Activated naive CD8-positive, alpha-beta T cell treated with anti-CD3 and anti-CD28 coated beads for 36 hours (primary cell): Measurements from ENCODE around the gene TBCK. TPM values are rescaled to one million over a fixed set of nuclear protein-coding genes. Genes with fewer than 3 reads are reported as not detected.

Experiments used
- DNase-seq: peaks from one replicate; pipeline ENCODE4 v3.0.0; 2021
- H3K27ac Mint-ChIP-seq: one replicate; pipeline ENCODE4 v1.8.0; 2022; ENCODE audit warnings: mild to moderate bottlenecking, moderate library complexity, mixed read lengths
- H3K27me3 Mint-ChIP-seq: one replicate; pipeline ENCODE4 v1.8.0; 2022; ENCODE audit warnings: mild to moderate bottlenecking, mixed read lengths
- H3K36me3 Mint-ChIP-seq: one replicate; pipeline ENCODE4 v1.8.0; 2021; ENCODE audit warnings: mild to moderate bottlenecking, mixed read lengths
- H3K4me1 Mint-ChIP-seq: one replicate; pipeline ENCODE4 v1.8.0; 2021; ENCODE audit warnings: mixed read lengths
- H3K4me3 Mint-ChIP-seq: one replicate; pipeline ENCODE4 v1.8.0; 2022; ENCODE audit warnings: mild to moderate bottlenecking, moderate library complexity, mixed read lengths
- H3K9me3 Mint-ChIP-seq: one replicate; pipeline ENCODE4 v1.8.0; 2022; ENCODE audit warnings: mixed read lengths
- total RNA-seq, 2 experiments: library from RNA; stranded (reverse); gene quantifications; one replicate each; pipeline ENCODE4 v1.2.3, GENCODE V29; 2021

TBCK gene
- total RNA-seq, 2 experiments from 2014 or later, result 21.2 to 21.5 TPM

DNA sequence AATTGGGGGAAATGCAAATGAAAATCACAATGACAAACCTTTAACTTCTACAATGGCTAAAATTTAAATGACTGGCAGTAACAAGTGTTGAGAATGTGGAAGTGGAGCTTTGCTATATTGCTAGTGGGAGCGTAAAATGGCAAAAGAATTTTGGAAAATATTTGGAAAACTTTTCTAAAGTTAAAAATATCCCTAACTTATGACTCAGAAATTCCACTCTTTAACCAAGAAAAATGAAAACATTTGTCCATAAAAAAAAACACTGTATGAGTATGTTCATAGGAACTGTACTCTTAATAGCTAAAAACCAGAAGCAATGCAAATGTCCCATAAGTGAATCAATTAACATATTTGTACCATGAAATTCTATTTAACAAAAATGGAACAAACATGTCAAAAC lies 3.6 kb downstream of the TBCK start:
- Mint-ChIP-seq H3K4me1 (peaks cover 28% of the 10 kb centered on the region), H3K9me3 (no peaks in the 10 kb centered on the region), H3K27ac (peak overlapping the region; percentile 54), H3K36me3 (peaks cover 10% of the 10 kb centered on the region), H3K27me3 (no peaks in the 10 kb centered on the region), H3K4me3 (no peak overlapping the region)
- no peak for DNase-seq

DNA sequence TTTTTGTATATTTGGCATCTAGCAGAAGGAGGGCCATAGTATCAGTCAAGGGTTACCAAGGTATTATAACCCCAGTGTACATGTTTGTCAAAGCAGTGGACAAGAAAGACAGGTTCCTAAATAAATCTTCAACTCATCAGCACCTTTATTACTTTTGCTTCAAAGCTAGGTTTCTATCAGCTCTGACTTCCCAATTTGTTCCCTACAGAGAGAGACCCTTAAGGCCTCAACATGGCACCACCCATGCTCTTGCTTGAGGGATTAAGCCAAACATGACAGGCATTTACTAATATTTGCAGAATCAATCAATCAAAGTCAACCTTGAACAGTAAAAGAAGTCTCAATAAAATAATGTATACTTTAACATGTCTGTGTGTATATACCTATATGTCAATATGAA lies 9.4 kb downstream of the TBCK start:
- H3K9me3 Mint-ChIP-seq, result no peaks in the 10 kb centered on the region
- DNase-seq, result no peak
- H3K36me3 Mint-ChIP-seq, result peaks cover 20% of the 10 kb centered on the region
- H3K4me3 Mint-ChIP-seq, result no peak overlapping the region
- H3K4me1 Mint-ChIP-seq, result peaks cover 18% of the 10 kb centered on the region
- no peaks in the 10 kb centered on the region for H3K27me3 Mint-ChIP-seq
- H3K27ac Mint-ChIP-seq, result no peak overlapping the region

DNA sequence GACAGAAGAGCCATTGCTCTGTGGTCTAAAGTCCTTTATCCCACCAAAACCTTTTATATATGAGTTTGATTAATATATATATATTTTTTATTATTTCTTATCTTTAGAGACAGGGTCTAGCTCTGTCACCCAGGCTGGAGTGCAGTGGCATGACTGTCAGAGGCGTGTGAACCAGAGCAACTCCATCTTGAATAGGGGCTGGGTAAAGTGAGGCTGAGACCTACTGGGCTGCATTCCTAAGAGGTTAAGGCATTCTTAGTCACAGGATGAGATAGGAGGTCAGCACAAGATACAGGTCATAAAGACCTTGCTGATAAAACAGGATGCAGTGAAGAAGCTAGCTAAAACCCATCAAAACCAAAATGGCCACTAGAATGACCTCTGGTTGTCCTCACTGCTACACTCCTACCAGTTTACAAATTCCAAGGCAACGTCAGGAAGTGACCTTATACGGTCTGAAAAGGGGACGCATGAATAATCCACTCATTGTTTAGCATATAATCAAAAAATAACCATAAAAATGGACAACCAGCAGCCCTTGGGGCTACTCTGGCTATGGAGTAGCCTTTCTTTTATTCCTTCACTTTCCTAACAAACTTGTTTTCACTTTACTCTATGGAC lies 10.5 kb downstream of the TBCK start:
- peaks cover 13% of the 10 kb centered on the region for H3K4me1 Mint-ChIP-seq
- no peak for DNase-seq
- H3K27me3 Mint-ChIP-seq, result no peaks in the 10 kb centered on the region
- no peak overlapping the region for H3K4me3 Mint-ChIP-seq
- H3K9me3 Mint-ChIP-seq, result no peaks in the 10 kb centered on the region
- no peak overlapping the region for H3K27ac Mint-ChIP-seq
- H3K36me3 Mint-ChIP-seq, result peaks cover 21% of the 10 kb centered on the region

DNA sequence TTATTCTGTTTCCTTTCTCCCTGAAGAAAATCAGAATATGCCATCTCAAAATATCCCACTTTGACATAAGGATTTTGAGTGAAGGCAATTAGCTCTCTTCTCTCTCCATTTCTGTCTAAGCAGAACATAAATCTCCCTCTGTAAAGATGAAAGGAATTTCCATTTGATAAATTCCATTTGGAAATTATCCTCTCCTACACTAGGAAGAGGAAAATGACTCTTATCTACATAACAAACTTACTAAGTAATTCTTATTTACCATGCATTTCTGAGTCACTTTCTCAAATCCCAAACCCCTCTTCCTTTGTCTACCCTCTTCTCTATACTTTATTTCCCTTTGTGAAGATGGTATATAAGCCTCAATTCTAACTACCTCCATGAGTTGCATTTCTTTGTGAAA lies 11.4 kb downstream of the TBCK start:
- Mint-ChIP-seq H3K27ac (no peak overlapping the region), H3K9me3 (no peaks in the 10 kb centered on the region), H3K4me3 (no peak overlapping the region), H3K27me3 (no peaks in the 10 kb centered on the region), H3K36me3 (peaks cover 23% of the 10 kb centered on the region), H3K4me1 (peaks cover 6% of the 10 kb centered on the region)
- DNase-seq, result no peak

DNA sequence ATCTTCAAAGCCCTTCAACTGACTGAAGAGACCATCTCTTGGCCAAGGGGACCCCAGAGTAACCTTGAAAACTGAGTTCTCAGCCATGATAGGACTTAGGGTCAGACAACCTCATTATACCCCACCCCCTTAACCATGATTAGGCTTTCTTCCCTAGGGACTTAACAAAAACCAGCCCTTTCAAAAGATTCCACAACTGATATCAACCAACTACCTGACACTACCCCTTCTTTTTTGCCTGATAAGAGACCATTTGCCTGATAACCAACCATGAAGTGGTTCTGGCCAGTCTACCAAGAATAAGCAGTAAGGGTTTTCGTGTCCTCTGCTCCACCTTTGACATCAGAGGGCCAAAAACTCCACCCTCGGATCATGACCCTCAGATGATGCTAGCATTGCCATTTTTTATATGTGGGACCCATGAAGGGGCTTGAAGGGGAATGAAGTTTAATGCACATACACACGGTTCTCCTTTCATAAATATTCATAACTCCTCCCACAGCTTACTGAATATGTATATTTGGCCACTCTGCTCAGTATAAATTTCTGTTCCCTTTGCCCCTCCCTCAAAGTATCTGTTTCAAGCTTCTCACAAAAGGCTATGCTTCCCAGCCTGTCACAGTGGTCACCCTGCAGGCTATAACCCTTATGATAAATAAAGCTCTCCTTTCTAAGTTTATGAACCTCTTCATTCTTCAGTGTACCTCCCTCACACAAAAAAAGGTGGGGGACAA lies 12.3 kb downstream of the TBCK start:
- Mint-ChIP-seq H3K9me3 (no peaks in the 10 kb centered on the region), H3K4me3 (no peak overlapping the region), H3K4me1 (peaks cover 6% of the 10 kb centered on the region), H3K27ac (no peak overlapping the region), H3K36me3 (peaks cover 21% of the 10 kb centered on the region), H3K27me3 (no peaks in the 10 kb centered on the region)
- DNase-seq, result no peak

DNA sequence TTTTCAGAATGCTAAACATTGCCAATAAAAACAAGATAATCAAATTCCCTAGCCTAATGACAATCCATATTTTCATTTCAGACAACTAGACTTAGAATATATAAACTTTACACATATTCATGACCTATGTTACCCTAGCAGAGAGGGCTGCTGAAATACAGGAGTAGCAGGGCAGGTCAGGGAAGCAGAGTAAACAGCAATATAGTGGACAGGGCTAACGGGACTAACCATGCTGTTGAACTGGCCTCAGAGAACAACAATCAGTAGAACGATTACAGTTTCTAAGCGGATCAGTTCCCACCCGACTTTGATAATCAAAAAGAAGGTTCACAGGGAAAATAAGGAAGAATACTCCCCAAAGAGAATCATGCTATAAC lies 14.0 kb downstream of the TBCK start:
- Mint-ChIP-seq H3K36me3 (peaks cover 25% of the 10 kb centered on the region), H3K27ac (no peak overlapping the region), H3K4me1 (peaks cover 8% of the 10 kb centered on the region), H3K9me3 (no peaks in the 10 kb centered on the region), H3K4me3 (no peak overlapping the region), H3K27me3 (no peaks in the 10 kb centered on the region)
- no peak for DNase-seq

DNA sequence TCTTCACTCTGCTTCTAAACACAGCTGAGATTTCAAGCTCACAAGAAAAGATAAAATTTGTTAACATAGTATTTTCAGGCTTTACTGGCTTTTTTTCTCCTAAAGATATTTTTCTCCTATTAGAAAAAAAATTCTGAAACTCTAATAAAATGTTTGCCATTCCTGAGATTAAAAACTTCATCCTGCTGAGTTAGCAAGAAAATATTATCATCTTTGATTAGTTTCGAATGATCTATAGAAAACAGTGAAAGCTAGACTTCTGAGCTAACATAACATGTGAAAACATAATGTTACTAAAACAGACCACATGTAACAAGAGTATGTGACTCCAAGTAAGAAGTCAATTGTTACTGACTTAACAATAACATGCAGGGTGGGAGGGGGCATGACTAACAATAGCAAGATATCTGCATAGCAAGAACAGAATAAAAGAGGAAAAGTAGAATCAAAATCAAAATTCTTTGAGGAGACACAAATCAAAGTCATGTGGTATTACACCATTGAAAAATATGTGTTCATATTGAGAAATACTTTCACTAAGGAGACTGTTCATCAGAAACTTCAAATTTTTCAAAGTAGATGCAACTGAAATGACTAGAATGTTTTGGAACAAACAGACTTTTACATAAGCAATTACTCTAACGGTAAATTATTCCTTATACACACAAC lies 14.5 kb downstream of the TBCK start:
- no peak overlapping the region for H3K4me3 Mint-ChIP-seq
- peaks cover 25% of the 10 kb centered on the region for H3K36me3 Mint-ChIP-seq
- no peak for DNase-seq
- H3K27me3 Mint-ChIP-seq, result no peaks in the 10 kb centered on the region
- H3K9me3 Mint-ChIP-seq, result no peaks in the 10 kb centered on the region
- no peak overlapping the region for H3K27ac Mint-ChIP-seq
- peaks cover 10% of the 10 kb centered on the region for H3K4me1 Mint-ChIP-seq

DNA sequence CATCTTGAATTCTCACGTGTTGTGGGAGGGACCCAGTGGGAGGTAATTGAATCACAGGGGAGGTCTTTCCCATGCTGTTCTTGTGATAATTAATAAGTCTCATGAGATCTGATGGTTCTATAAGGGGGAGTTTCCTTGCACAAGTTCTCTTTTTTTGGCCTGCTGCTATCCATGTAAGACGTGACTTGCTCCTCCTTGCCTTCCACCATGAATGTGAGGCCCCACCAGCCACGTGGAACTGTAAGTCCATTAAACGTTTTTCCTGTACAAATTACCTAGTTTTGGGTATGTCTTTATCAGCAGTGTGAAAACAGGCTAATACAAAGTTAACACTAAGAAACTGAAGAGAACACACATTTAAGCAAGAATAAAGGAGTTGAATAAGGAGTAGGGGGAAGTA lies 16.0 kb downstream of the TBCK start:
- H3K4me1 Mint-ChIP-seq, result peaks cover 10% of the 10 kb centered on the region
- no peak overlapping the region for H3K4me3 Mint-ChIP-seq
- H3K36me3 Mint-ChIP-seq, result peaks cover 22% of the 10 kb centered on the region
- no peaks in the 10 kb centered on the region for H3K27me3 Mint-ChIP-seq
- no peak overlapping the region for H3K27ac Mint-ChIP-seq
- no peak for DNase-seq
- H3K9me3 Mint-ChIP-seq, result no peaks in the 10 kb centered on the region

DNA sequence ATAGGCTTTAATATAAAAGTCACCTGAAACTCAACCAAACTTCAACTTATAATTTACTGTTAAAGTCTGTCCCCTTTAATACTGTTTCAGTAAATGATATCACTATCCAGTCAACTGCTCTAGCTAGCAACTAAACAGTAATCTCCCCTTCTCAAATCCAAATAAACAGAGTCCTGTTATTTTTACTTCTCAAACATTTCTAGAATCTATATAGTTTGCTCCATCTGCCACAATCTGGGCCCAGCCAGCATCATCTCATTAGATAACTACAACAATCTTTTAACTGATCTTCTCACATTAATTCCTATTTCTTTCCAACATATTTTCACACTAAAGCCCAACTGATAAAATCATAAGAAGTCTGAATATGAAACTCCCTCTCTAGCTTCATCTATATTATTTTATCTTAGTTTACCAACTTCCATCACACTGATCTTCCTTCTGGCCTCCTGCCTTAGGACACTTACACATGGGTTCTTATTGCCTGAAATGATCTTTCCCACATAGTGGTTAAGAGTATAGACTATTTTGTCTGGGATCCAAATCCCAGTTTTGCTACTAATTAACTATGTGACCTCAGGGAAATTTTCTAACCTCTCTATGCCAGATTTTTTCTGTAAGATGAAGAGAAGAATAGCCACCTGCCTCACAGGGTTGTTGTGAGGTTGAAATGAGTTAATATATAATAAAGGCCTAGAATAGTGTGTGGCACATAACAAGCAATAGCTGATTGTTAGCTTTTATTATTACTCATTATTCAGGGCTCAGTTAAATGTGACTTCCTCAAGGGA lies 18.6 kb downstream of the TBCK start:
- H3K36me3 Mint-ChIP-seq, result peaks cover 21% of the 10 kb centered on the region
- H3K27ac Mint-ChIP-seq, result no peak overlapping the region

DNA sequence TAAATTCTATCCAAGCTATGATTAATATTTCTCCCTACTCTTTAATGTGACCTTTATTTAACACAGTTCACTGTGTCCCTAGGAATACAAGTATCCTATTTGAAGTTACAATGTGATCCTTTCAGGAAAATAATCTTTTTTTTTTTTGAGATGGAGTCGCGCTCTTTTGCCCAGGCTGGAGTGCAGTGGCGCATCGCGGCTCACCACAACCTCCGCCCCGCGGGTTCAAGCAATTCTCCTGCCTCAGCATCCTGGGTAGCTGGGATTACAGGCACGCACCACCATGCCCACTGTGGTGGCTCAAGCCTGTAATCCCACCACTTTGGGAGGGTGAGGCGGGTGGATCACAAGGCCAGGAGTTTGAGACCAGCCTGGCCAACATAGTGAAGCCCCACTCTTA lies 21.9 kb downstream of the TBCK start:
- Mint-ChIP-seq H3K27me3 (no peaks in the 10 kb centered on the region), H3K4me1 (peaks cover 6% of the 10 kb centered on the region), H3K27ac (no peak overlapping the region), H3K4me3 (no peak overlapping the region), H3K36me3 (peaks cover 15% of the 10 kb centered on the region), H3K9me3 (no peaks in the 10 kb centered on the region)
- DNase-seq, result no peak

More for the DNA sequence above, 18.6 kb downstream of the TBCK start:
- no peak for DNase-seq
- H3K9me3 Mint-ChIP-seq, result no peaks in the 10 kb centered on the region
- H3K4me3 Mint-ChIP-seq, result no peak overlapping the region
- H3K4me1 Mint-ChIP-seq, result peaks cover 6% of the 10 kb centered on the region
- H3K27me3 Mint-ChIP-seq, result no peaks in the 10 kb centered on the region

DNA sequence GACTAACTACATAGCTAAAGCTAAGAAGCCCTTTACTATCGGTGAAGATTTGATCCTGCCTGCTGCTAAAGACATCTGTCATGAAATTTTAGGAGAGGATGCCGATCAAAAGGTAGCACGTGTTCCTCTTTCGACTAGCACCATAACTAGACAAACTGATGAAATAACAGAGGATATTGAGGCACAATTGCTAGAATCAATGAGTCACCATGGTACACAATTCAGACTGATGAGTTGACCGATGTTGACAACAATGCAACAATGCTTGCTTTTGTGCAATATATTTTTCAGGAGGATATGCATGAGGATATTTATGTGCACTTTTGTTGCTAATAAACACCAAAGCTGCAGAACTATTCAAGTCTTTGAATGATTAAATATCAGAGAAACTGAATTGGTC lies 24.3 kb downstream of the TBCK start:
- H3K27me3 Mint-ChIP-seq, result no peaks in the 10 kb centered on the region
- H3K27ac Mint-ChIP-seq, result no peak overlapping the region
- peaks cover 17% of the 10 kb centered on the region for H3K36me3 Mint-ChIP-seq
- no peak overlapping the region for H3K4me3 Mint-ChIP-seq
- no peaks in the 10 kb centered on the region for H3K9me3 Mint-ChIP-seq
- DNase-seq, result no peak
- peaks cover 2% of the 10 kb centered on the region for H3K4me1 Mint-ChIP-seq

DNA sequence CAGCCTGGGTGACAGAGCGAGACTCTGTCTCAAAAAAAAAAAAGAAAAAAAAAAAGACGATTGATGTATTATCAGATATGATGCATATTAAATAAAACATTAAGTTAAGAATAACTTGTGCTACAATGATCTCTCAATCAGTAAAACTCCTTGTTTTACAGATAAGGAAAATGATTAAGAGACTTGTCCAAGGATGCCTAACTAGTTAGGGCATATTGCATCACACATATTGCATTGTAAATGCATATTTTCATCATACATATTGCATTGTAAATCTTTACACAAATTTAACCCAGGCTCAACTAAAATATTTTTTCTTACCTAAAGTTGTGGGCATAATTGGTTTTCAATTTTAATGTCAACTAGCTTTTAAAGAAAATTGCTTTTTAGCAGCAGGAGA lies 26.3 kb downstream of the TBCK start:
- Mint-ChIP-seq H3K9me3 (no peaks in the 10 kb centered on the region), H3K36me3 (peaks cover 16% of the 10 kb centered on the region), H3K4me3 (no peak overlapping the region), H3K4me1 (peaks cover 4% of the 10 kb centered on the region), H3K27ac (no peak overlapping the region), H3K27me3 (no peaks in the 10 kb centered on the region)
- DNase-seq, result no peak

DNA sequence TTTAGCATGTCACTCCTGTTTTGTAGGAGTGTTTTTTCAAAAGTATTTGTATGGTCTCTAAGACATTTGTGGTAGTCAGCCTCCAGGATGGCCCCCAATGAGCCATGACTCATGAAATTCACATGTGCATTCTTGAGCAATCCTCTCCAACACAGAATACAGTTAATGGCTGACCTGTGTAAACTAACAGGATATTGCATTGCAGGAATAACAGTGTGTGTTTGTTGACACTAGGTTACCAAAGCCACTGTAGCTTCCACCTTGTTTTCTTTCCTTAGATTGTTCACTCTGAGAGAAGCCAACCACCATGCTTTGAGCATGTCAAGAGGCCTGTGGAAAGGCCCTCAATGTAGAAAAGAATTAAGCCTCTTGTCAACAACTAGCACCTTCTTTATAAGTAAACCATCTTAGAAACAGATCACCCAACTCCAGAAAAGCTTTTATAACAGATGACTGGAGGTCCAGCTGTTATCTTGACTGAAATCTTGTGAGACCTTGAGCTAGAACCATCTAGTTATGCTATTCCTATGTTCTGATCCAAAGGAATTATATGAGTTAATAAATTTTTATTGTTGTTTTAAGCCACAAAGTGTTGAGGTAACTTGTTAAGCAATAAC lies 28.5 kb downstream of the TBCK start:
- no peaks in the 10 kb centered on the region for H3K27me3 Mint-ChIP-seq
- H3K4me3 Mint-ChIP-seq, result no peak overlapping the region
- DNase-seq, result no peak
- H3K9me3 Mint-ChIP-seq, result no peaks in the 10 kb centered on the region
- H3K36me3 Mint-ChIP-seq, result peaks cover 27% of the 10 kb centered on the region
- H3K27ac Mint-ChIP-seq, result no peak overlapping the region
- peaks cover 2% of the 10 kb centered on the region for H3K4me1 Mint-ChIP-seq

DNA sequence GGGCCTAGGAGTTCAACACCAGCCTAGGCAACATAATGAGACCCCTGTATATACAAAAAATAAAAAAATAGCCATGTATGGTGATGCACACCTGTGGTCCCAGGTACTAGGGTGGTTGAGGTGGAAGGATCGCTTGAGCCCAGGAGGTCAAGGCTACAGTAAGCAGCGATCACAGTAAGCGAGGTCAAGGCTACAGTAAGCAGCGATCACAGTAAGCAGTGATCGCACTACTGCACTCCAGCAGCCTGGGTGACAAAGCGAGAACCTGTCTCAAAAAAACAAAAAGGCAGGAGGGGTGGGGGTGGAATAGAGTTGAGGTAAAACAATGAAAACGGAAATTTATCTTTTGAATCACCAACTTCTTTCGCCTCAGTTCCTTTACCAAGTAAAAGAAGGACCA lies 29.4 kb downstream of the TBCK start:
- H3K36me3 Mint-ChIP-seq, result peaks cover 35% of the 10 kb centered on the region
- H3K4me1 Mint-ChIP-seq, result peaks cover 2% of the 10 kb centered on the region
- peaks cover 2% of the 10 kb centered on the region for H3K9me3 Mint-ChIP-seq
- no peak for DNase-seq
- H3K4me3 Mint-ChIP-seq, result no peak overlapping the region
- no peak overlapping the region for H3K27ac Mint-ChIP-seq
- H3K27me3 Mint-ChIP-seq, result no peaks in the 10 kb centered on the region

DNA sequence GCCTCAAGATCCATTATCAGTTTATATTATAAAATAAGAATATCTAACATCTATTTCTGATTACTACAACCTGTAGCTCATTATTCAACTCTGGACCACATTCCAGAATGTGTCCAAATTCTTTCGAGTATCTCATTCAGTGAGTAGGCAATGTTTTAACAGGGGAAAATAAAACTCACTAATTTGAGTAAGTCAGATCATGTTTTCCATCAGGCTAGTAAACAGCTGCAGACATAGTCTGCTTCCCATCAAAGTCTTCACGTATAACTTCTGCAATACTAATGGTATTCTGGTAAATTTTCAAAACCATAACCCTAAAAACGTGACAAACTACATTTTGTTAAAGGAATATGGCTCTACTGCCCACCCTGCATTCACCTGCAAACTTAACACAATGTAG lies 31.8 kb downstream of the TBCK start:
- Mint-ChIP-seq H3K27ac (no peak overlapping the region), H3K9me3 (peaks cover 6% of the 10 kb centered on the region), H3K4me1 (peaks cover 4% of the 10 kb centered on the region), H3K36me3 (peaks cover 40% of the 10 kb centered on the region), H3K4me3 (no peak overlapping the region), H3K27me3 (no peaks in the 10 kb centered on the region)
- DNase-seq, result no peak
